Nephron progenitor cell (in vitro differentiated cells): ENCODE results near the gene MYO7B.

Source experiments
- DNase-seq: peaks from one replicate; pipeline ENCODE4 v3.0.0; 2021
- H3K27ac Mint-ChIP-seq: 2 replicates; pipeline ENCODE4 v1.8.0; 2021; ENCODE audit warnings: mild to moderate bottlenecking, moderate library complexity, mixed read lengths
- H3K27me3 Mint-ChIP-seq: 2 replicates; pipeline ENCODE4 v1.8.0; 2021; ENCODE audit warnings: mild to moderate bottlenecking, low read depth, mixed read lengths; ENCODE audit not compliant: poor library complexity
- H3K36me3 Mint-ChIP-seq: 2 replicates; pipeline ENCODE4 v1.8.0; 2021; ENCODE audit warnings: low read depth, mixed read lengths
- H3K4me1 Mint-ChIP-seq: 2 replicates; pipeline ENCODE4 v1.8.0; 2021; ENCODE audit warnings: mixed read lengths
- H3K4me3 Mint-ChIP-seq: 2 replicates; pipeline ENCODE4 v1.8.0; 2021; ENCODE audit warnings: mild to moderate bottlenecking, moderate library complexity, mixed read lengths
- H3K9me3 Mint-ChIP-seq: 2 replicates; pipeline ENCODE4 v1.8.0; 2021; ENCODE audit warnings: mild to moderate bottlenecking, moderate library complexity, mixed read lengths
- CTCF ChIP-seq: fragments of 200-600 bp; sonication (generic); IDR thresholded peaks from 2 replicates; pipeline ENCODE4 v1.5.0; 2021; ENCODE audit warnings: antibody characterized with exemption

The MYO7B gene

GRCh38 chr2:127685410-127686080 lies 150.1 kb downstream of the MYO7B start:
- DNase-seq, result no peak
- Mint-ChIP-seq H3K9me3 (peaks cover 25% of the 10 kb centered on the region), H3K4me3 (no peak overlapping the region), H3K4me1 (no peaks in the 10 kb centered on the region), H3K27me3 (peaks cover 22% of the 10 kb centered on the region), H3K27ac (no peak overlapping the region), H3K36me3 (peaks cover 3% of the 10 kb centered on the region)
- no peak for TF ChIP-seq CTCF
